H1 (cell line): Measurements from ENCODE around the gene ETF1. TPM values are rescaled to one million over a fixed set of nuclear protein-coding genes. Genes with fewer than 3 reads are reported as not detected.

Source experiments
- CTCF ChIA-PET: fragments of 300-600 bp; sonication (Branson Sonifier 250); formaldehyde crosslinking; loops from one replicate; lab custom pipeline; 2021; ENCODE audit not compliant: partially characterized antibody; lab: Charles Lee
- POLR2A ChIA-PET: fragments of 300-600 bp; sonication (Branson Sonifier 250); formaldehyde crosslinking; loops from one replicate; lab custom pipeline; 2021; ENCODE audit warnings: inconsistent platforms; ENCODE audit not compliant: partially characterized antibody; lab: Charles Lee
- DNase-seq, 2 experiments: peaks; one replicate each; pipeline versions ENCODE4 v3.0.0 to v3.0.0-alpha.2; 2010 to 2022; ENCODE audit warnings: low spot score in 2 of 2, low read depth in 1 of 2, mixed read lengths in 1 of 2
- FAIRE-seq: peaks from 2 replicates; lab custom pipeline; 2011; peaks lifted over from hg19 to GRCh38; lab: Jason Lieb, UNC
- H2AFZ ChIP-seq: 2 replicates; pipeline ENCODE4 v1.8.1; 2012; ENCODE audit warnings: low read length, inconsistent platforms
- H2AK5ac ChIP-seq: 2 replicates; pipeline ENCODE4 v1.6.1; 2013; ENCODE audit warnings: low read depth, low read length
- H2BK120ac ChIP-seq: replicated peaks from 2 replicates; pipeline ENCODE3; 2013; ENCODE audit warnings: low read depth, low read length, inconsistent platforms
- H2BK12ac ChIP-seq: 2 replicates; pipeline ENCODE4 v1.6.1; 2013; ENCODE audit warnings: low read depth, low read length
- H2BK15ac ChIP-seq: 2 replicates; pipeline ENCODE4 v1.6.1; 2013; ENCODE audit warnings: low read length
- H2BK20ac ChIP-seq: 2 replicates; pipeline ENCODE4 v1.6.1; 2013; ENCODE audit warnings: low read length
- H2BK5ac ChIP-seq: 2 replicates; pipeline ENCODE4 v1.6.1; 2013; ENCODE audit warnings: low read depth, low read length
- H3K14ac ChIP-seq: 2 replicates; pipeline ENCODE4 v1.6.1; 2013; ENCODE audit warnings: inconsistent platforms; ENCODE audit not compliant: insufficient read length
- H3K18ac ChIP-seq: 2 replicates; pipeline ENCODE4 v1.6.1; 2013; ENCODE audit warnings: low read length; ENCODE audit errors: extremely low read depth
- H3K23ac ChIP-seq: 2 replicates; pipeline ENCODE4 v1.6.1; 2013; ENCODE audit warnings: inconsistent platforms; ENCODE audit not compliant: insufficient read length
- H3K23me2 ChIP-seq: 2 replicates; pipeline ENCODE4 v1.6.1; 2013; ENCODE audit warnings: low read depth, low read length
- H3K27ac ChIP-seq: 2 replicates; pipeline ENCODE4 v1.6.1; 2011; ENCODE audit warnings: low read depth, low read length, inconsistent platforms
- H3K27me3 ChIP-seq, 4 experiments: replicated peaks in 1 of 4; 1 replicate in 1 of 4; 2 replicates in 3 of 4; pipeline versions ENCODE4 v1.6.1 to v1.8.1; 2011 to 2013; ENCODE audit warnings: low read length in 3 of 4, mild to moderate bottlenecking in 3 of 4, inconsistent platforms in 2 of 4, mixed read lengths in 2 of 4, moderate library complexity in 1 of 4; ENCODE audit not compliant: control insufficient read depth in 3 of 4, insufficient read depth in 3 of 4; ENCODE audit errors: extremely low read depth in 1 of 4
- H3K36me3 ChIP-seq, 4 experiments: 2 replicates each; pipeline versions ENCODE4 v1.6.1 to v1.8.1; 2011 to 2013; ENCODE audit warnings: mild to moderate bottlenecking in 4 of 4, low read length in 3 of 4, moderate library complexity in 2 of 4, control low read depth in 1 of 4, inconsistent platforms in 1 of 4; ENCODE audit not compliant: insufficient read depth in 4 of 4, control insufficient read depth in 2 of 4
- H3K4ac ChIP-seq: replicated peaks from 2 replicates; pipeline ENCODE3; 2013; ENCODE audit warnings: low read length, low read depth, mixed read lengths, inconsistent platforms; ENCODE audit not compliant: insufficient read length
- H3K4me1 ChIP-seq, 4 experiments: replicated peaks in 1 of 4; 1 replicate in 1 of 4; 2 replicates in 3 of 4; pipeline versions ENCODE4 v1.6.1 to v1.8.1; 2011 to 2013; ENCODE audit warnings: low read length in 3 of 4, inconsistent platforms in 2 of 4, mixed read lengths in 1 of 4; ENCODE audit not compliant: insufficient read depth in 4 of 4, control insufficient read depth in 3 of 4
- H3K4me2 ChIP-seq, 2 experiments: 2 replicates each; pipeline versions ENCODE4 v1.6.1 to v1.8.1; 2011 to 2013; ENCODE audit warnings: low read depth in 2 of 2, low read length in 2 of 2, control low read depth in 1 of 2, inconsistent platforms in 1 of 2, mild to moderate bottlenecking in 1 of 2; ENCODE audit not compliant: insufficient read depth in 1 of 2
- H3K4me3 ChIP-seq, 4 experiments: fragments of 200-600, 300-600 bp in 1 of 4; sonication (generic), shearing (Covaris generic), sonication (Bioruptor Twin) in 1 of 4; 2 replicates each; pipeline versions ENCODE4 v1.5.1 to v1.8.1; 2011 to 2016; ENCODE audit warnings: low read length in 4 of 4, low read depth in 3 of 4, control low read depth in 2 of 4, inconsistent platforms in 2 of 4, mild to moderate bottlenecking in 2 of 4, mixed read lengths in 1 of 4, moderate library complexity in 1 of 4; ENCODE audit not compliant: insufficient read depth in 2 of 4; ENCODE audit errors: extremely low read depth in 1 of 4
- H3K56ac ChIP-seq: replicated peaks from 2 replicates; pipeline ENCODE3; 2013; ENCODE audit warnings: low read depth, mild to moderate bottlenecking, mixed read lengths, low read length, inconsistent platforms; ENCODE audit not compliant: insufficient read length
- H3K79me1 ChIP-seq: 2 replicates; pipeline ENCODE4 v1.6.1; 2013; ENCODE audit warnings: low read depth, low read length, control low read depth
- H3K79me2 ChIP-seq, 2 experiments: 2 replicates each; pipeline versions ENCODE4 v1.6.1 to v1.8.1; 2012 to 2013; ENCODE audit warnings: low read length in 2 of 2, mild to moderate bottlenecking in 2 of 2, inconsistent platforms in 1 of 2; ENCODE audit not compliant: insufficient read depth in 2 of 2, control insufficient read depth in 1 of 2
- H3K9ac ChIP-seq, 4 experiments: replicated peaks in 1 of 4; 1 replicate in 1 of 4; 2 replicates in 3 of 4; pipeline versions ENCODE4 v1.6.1 to v1.8.1; 2011 to 2013; ENCODE audit warnings: low read depth in 3 of 4, low read length in 3 of 4, control low read depth in 2 of 4, mild to moderate bottlenecking in 2 of 4, moderate library complexity in 2 of 4, inconsistent platforms in 1 of 4; ENCODE audit errors: extremely low read depth in 1 of 4
- H3K9me3 ChIP-seq, 2 experiments: 2 replicates each; pipeline versions ENCODE4 v1.6.1 to v1.8.1; 2012 to 2013; ENCODE audit warnings: mild to moderate bottlenecking in 2 of 2, moderate library complexity in 2 of 2, control low read depth in 1 of 2, inconsistent platforms in 1 of 2, low read depth in 1 of 2, low read length in 1 of 2, mixed read lengths in 1 of 2; ENCODE audit not compliant: insufficient read depth in 2 of 2
- H4K20me1 ChIP-seq, 2 experiments: replicated peaks in 1 of 2; 2 replicates each; pipeline versions ENCODE3 to v1.8.1; 2011 to 2013; ENCODE audit warnings: inconsistent platforms in 2 of 2, low read length in 2 of 2, mild to moderate bottlenecking in 1 of 2; ENCODE audit not compliant: insufficient read depth in 2 of 2, control insufficient read depth in 1 of 2
- H4K5ac ChIP-seq: 2 replicates; pipeline ENCODE4 v1.6.1; 2013; ENCODE audit warnings: low read length, low read depth, mixed read lengths, inconsistent platforms; ENCODE audit not compliant: insufficient read length
- H4K8ac ChIP-seq: 2 replicates; pipeline ENCODE4 v1.8.0; 2013; ENCODE audit warnings: mild to moderate bottlenecking, moderate library complexity, low read length, inconsistent platforms; ENCODE audit not compliant: insufficient read depth; ENCODE audit errors: extremely low read depth
- H4K91ac ChIP-seq: replicated peaks from 2 replicates; pipeline ENCODE3; 2013; ENCODE audit warnings: low read length, mixed read lengths, inconsistent platforms; ENCODE audit not compliant: insufficient read length
- EGR1 ChIP-seq: IDR thresholded peaks from 2 replicates; pipeline ENCODE4 v1.6.1; 2011; ENCODE audit warnings: low read depth, low read length, borderline replicate concordance
- SIX5 ChIP-seq: IDR thresholded peaks from 2 replicates; pipeline ENCODE4 v1.6.1; 2011; ENCODE audit warnings: mild to moderate bottlenecking, low read depth, low read length
- polyA plus RNA-seq, 7 experiments: library from polyadenylated mRNA; depleted of rRNA in 3 of 7; stranded (reverse) in 5 of 7; unstranded in 2 of 7; fragments of >200 nt in 5 of 7; fragments of 200-250 nt in 2 of 7; gene quantifications; 1 replicate in 5 of 7; 2 replicates in 1 of 7; 4 replicates in 1 of 7; pipeline versions ENCODE4 v1.2.1 to v1.2.3, GENCODE V29; 2011 to 2013; ENCODE audit warnings: missing spikeins in 2 of 7, mixed read lengths in 2 of 7
- total RNA-seq: library from RNA; stranded (reverse); fragmentation: NEBNext Ultra II Directional; extraction: Animal tissue kit (Norgen Biotek cat#: 25700); gene quantifications from 2 replicates; pipeline ENCODE4 v1.2.1, GENCODE V29; 2021

Gene ETF1
- total and polyA plus RNA-seq, 2 of the 8 experiments (the other 6 are each of a cell fraction or from before 2014, with no cell fraction given), result 50.5 to 168 TPM

- Histone ChIP-seq H4K8ac (no peak overlapping the region), H2BK12ac (no peak overlapping the region), H2BK15ac (no peak overlapping the region), H2BK5ac (no peak overlapping the region), H3K27me3 (no peaks in the 10 kb centered on the region), H3K18ac (no peak overlapping the region), H3K4me2 (no peak overlapping the region), H3K14ac (no peak overlapping the region), H3K36me3 (no peaks in the 10 kb centered on the region), H2BK120ac (no peak overlapping the region), H4K20me1 (no peaks in the 10 kb centered on the region), H3K9me3 (no peaks in the 10 kb centered on the region), H3K27ac (no peak overlapping the region), H3K4ac (no peak overlapping the region), H4K91ac (no peak overlapping the region), H3K79me2 (no peaks in the 10 kb centered on the region), H3K4me1 (no peaks in the 10 kb centered on the region), H3K23me2 (no peaks in the 10 kb centered on the region), H4K5ac (no peak overlapping the region), H2AK5ac (no peak overlapping the region), H3K23ac (no peak overlapping the region), H3K79me1 (no peaks in the 10 kb centered on the region), H2BK20ac (no peak overlapping the region), H3K56ac (no peak overlapping the region), H3K4me3 (no peak overlapping the region), H3K9ac (no peak overlapping the region), H2AFZ (no peak overlapping the region)
- FAIRE-seq (no peak), DNase-seq (no peak)
- ChIA-PET CTCF (interaction anchor here (1.0 to 3.4 kb wide), 5 partner anchors 9 to 205 kb away, joined by 4 to 29 read pairs (median 6); partner anchors contain the start of gene HSPA9), POLR2A (interaction anchor here (1.0 to 6.7 kb wide), 2 partner anchors 10 to 16 kb away, joined by 5 to 56 read pairs; partner anchors contain the start of gene HSPA9)
- no peak for TF ChIP-seq EGR1
- no peak for TF ChIP-seq SIX5
- TF ChIP-seq, all 59 proteins: peak for 0
Measured at GRCh38 chr5:138585157-138585556, 42.1 kb upstream of the ETF1 start.
